Muscle of arm (tissue), 12 donors: ENCODE data around the gene ASTN2. TPM values are rescaled to one million over a fixed set of nuclear protein-coding genes. Genes with fewer than 3 reads are reported as not detected.

Experiments
- DNase-seq: peaks from one replicate; pipeline ENCODE4 v3.0.0-alpha.2; 2013
- polyA plus RNA-seq, 12 donors: library from polyadenylated mRNA; unstranded; fragments of 120-200 nt; gene quantifications; one replicate each; pipeline ENCODE4 v1.2.1, GENCODE V29; 2013; ENCODE audit not compliant: insufficient read length in 12 of 12

Gene ASTN2
- polyA plus RNA-seq, 12 donors: 3.7 to 15.7 (median 5.5) TPM; not detected in 2

DNA sequence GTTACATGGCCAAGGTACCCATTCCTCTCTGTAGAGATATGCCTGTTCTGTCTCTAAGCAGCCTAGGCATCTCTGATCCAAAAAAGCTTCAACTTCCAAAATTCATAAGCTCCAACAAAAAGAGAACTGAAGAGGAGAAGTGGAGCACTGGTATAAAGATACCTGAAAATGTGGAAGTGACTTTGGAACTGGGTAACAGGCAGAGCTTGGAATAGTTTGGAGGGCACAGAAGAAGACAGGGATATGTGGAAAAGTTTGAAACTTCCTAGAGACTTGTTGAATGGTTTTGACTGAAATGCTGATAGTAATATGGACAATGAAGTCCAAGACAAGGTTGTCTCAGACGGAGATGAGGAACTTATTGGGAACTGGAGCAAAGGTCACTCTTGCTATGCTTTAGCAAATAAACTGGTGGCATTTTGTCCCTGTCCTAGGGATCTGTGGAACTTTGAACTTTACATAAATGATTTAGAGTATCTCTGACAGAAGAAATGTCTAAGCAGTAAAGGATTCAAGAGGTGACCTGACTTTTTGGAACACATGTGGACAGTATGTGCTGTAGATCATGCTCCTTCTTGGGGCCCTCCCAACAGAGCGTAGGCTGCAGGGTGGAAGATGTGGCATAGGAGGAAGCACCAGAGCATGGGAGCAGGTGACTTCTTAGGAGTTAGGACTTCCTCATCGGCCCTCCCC lies 889.9 kb downstream of the ASTN2 start:
- DNase-seq: no peak

DNA sequence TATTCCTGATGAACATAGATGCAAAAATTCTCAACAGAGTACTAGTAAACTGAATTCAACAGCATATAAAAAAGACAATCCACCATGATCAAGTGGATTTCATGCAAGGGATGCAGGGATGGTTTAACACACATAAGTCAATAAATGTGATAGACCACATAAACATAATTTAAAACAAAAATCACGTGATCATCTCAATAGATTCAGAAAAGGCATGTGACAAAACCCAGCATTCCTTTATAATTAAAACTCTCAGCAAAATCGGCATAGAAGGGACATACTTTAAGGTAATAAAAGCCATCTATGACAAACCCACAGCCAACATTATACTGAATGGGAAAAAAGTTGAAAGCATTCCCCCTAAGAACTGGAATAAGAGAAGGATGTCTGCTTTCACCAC lies 894.6 kb downstream of the ASTN2 start:
- no peak for DNase-seq

DNA sequence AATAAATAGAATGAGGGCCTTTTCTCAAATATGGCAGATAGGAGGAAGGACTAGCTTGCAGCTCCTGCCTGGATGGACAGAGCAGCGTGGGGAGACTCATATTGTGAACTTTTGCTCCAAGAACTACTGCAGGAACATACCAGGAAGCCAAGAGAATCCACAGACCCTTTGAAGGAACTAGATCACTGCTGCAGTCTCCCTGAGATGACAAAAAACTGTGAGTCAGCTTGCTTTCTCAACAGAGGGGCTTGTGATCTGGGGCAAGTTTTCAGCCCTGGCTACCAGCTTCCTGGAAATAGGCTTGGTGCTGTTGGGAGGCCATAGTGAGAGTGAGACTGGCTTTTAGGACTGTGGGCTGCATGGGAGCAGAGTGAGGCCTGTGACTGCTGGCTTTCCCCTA lies 898.4 kb downstream of the ASTN2 start:
- no peak for DNase-seq

DNA sequence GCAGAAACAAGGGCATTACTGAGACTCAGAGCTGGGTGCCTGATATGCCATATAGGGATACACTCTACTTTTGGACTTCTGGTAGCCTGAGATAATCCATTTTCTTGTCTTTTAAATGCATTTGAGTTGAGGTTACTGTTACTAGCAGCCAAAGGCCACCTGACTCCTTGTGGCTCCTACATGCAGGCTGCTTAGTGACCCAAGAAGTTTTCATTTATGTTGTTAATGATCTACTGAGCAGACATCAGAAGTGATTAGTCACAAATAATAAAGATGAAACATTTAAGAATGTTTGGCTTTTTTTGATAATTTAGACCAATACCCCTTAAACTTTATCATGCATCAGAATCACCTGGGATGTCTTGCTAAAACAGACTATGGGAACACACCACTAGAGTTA lies 899.3 kb downstream of the ASTN2 start:
- no peak for DNase-seq

DNA sequence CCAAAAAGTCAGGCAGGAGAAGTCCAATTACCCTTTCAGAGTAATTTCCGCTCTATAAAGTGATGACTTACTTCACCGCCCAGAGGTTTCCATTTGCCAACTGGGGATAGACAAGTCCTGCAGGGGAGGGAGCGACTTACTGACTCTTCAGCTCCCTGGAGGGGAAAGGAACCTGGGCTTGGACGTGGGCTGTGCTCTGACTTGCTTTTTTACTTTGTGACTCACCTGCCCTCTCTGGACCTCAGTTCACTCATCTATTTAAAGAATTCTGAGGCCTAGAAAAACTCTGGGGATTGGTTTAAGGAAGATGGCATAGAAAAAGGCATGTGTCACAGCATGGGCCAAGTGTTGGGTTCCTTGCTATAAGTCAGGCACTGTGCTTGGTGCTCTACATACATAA lies 908.2 kb downstream of the ASTN2 start:
- DNase-seq: no peak

DNA sequence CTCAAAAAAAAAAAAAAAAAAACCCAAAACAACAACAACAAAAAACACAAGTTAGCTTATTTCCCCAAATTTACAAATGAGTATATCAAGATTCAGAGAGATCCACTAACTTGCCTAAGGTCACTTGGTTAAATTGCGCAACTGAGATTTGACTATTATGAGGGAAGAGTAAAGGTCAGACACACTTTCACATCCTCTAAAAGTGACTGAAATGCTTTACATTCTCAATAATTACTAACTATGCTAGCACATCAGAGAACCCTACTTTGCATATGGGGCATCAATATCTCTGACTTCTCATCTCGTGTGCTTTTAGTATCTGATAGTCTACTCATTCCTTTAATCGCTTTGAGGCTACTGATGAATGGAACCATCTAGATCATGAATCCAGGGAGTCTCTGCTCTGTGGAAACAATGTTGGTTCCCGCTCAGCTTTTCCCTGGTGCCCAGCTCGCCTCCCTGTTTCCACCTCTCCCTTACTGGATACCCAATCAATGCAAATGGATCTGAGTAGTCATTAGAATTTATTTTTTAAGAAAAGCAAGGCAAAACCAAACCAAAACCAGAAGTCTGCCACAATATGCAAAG lies 909.9 kb downstream of the ASTN2 start:
- no peak for DNase-seq

DNA sequence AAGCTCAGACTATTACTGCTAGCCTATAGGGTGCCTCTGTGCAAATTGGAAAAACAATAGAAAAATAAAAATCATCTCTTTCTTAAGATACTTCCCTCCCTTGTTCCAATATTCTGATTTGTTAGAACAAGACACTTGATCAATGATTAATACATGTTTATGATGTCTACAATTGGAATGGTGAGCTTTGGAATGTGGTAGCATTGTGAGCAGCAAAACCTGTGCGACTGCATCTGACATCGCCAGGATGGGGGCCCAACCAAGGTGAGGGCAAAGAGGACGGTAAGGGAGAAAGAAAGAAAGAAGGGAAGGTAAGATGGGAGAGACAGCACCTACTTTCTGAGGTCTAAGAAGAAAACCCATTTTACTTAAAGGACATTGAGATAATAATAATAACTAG lies 910.8 kb downstream of the ASTN2 start:
- no peak for DNase-seq

DNA sequence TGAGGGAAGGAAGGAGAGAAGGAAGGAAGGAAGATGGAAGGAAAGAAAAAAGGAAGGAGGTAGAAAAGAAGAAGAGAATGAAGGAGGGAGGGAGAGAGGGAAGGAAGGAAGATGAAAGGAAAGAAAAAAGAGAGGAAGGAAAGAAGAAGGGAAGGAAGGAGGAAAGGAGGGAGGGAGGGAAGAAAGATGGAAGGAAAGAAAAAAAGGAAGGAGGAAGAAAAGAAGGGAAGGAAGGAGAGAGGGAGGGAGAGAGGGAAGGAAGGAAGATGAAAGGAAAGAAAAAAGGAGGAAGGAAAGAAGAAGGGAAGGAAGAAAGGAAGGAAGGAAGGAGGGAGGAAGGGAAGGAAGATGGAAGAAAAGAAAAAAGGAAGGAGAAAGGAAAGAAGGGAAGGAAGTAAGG lies 912.1 kb downstream of the ASTN2 start:
- DNase-seq: no peak

DNA sequence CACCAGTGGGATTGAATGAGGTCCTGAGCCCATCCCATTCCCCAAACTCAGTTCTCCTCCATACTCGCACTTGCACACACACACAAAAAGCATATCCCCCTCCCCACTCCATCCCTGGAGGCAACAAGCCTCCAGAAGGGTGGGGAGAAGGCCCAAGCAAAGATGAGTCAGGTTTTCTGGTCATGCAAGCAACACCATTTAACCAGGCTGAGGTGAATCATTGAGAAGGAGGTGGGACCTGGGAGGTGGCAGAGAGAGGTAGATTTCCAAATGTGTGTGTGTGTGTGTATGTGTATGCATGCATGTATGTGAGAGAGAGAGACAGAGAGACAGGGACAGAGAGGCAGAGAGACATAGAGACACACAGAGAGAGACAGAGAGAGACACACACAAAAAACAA lies 913.0 kb downstream of the ASTN2 start:
- DNase-seq: no peak

DNA sequence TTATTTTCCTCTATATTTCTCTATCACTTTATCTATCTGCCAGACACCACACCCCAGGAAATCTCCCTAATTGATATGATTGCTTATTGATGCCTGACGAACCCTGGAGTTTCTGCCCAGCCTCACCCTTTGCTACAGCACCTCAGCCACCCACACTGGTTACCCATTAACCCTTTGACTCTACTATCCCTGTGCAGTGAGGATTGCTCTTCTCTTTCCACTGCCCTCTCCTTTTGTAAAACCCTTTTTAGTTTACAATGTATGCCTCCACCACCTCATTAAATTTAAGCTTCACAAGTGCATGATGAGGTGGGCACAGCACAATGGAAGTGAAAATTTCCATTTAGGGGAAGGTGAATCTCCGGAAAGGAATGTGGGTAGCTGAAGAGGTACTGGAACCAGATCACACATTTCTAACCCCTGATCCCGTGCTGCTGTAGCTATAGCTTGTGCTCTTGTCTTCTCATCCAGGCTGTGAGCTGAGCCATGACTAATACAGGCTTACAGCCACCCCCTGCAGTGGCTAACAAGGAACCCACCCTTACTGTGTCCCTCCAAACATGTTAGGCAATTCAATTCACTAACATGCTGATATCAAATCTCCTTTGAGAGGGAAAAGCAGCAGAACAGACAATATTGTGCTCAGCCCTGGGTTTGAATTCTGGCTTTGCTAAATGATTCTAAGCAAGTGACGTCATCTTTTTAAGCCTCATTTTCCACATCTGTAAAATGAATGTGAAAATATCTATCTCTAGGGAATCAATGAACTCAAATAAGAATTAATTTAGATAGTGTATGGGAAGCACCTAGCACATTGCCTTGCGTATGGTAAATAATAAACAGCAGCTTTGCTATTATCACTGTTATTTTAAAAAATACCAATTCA lies 914.6 kb downstream of the ASTN2 start:
- DNase-seq: no peak

DNA sequence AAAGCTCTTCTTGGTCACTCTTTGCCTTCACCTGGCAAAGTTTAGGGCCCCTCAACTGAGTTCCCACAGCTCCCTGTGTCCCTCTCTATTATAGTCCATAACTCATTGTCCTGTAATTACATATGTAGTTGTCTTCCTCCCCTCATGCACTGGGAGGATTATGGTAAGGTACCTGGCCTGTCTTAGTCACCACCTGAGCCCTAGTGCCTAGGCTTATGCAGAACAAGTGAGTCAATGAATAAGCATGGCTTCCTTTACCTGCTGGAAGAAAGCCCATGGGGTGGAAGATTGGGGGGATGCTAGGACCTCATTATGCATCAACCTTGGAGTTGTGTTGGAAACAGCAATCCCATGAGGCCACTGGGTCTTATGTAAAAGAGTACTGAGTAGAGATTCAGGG lies 915.4 kb downstream of the ASTN2 start:
- no peak for DNase-seq

DNA sequence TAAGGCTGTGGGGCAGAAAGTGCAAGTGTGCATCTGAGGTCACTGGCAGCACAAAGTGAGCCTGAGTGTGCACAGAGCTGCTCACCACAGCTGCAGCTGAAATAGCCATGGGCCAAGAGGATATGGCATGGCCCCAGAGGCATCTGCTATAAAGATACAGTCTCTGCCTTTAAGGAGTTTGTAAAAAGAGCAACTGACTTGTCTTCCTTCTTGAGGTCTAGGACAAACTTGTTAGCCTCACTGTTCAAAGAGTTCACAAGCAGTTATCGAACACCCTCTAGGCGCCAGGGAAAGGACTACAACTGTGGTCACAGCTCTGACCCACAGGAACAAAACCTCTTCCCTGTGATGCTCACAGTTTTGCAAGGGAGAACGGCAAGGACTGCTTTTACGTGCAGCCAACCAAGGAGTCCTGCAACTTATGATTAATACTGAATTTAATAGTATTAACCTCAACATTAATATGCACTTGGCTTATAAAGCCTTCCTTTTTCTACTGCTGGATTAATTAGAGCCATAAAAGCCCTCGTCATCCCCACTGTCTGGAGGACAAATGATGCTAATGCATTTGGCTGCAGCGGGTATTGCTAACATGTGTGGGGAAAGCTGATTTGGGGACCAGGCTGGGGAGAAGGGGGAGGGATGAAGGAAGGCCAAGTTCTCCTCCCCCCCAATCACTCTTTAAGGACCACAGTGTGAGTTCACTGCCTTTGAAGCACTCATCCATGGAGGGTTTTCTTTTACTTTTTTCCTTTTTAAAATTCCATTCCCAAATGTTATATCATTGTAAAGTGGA lies 917.6 kb downstream of the ASTN2 start:
- peak; percentile 46 for DNase-seq

DNA sequence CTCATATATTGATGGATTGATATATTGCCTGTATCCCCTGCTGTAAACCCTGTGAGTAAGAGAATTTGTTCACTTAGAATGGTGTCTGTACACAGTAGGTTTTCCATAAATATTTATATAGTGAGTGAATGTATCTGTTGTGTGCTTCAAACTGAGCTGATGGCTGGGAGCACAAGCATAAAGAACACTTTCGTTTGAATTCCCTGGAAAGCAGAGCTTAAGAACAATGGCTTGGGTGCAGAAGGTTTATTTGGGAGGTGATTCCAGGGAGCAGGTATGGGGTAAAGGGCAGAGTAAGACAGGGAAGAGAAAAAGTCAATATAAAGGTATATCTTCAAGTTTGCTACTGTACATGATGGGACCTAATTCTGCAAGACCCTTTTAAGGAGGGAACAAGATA lies 918.7 kb downstream of the ASTN2 start:
- no peak for DNase-seq

DNA sequence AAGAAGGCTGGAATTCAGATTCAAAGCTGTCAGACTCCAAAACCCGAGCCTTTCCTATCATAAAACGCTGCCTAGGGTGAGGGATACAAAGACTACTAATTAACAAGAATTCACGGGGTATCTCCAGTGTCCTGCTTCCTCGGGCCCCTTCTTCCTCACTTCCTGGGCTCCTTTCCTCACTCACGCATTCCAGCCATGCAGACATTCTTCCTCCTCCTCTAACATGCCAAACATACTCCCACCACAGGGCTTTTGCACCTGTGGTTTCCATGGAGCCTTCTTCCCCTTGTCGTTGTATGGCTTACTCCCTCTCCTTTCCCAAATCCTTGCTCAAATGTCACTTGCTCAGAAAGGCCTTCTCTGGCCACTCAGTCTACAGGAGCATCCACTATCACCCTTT lies 919.1 kb downstream of the ASTN2 start:
- no peak for DNase-seq

DNA sequence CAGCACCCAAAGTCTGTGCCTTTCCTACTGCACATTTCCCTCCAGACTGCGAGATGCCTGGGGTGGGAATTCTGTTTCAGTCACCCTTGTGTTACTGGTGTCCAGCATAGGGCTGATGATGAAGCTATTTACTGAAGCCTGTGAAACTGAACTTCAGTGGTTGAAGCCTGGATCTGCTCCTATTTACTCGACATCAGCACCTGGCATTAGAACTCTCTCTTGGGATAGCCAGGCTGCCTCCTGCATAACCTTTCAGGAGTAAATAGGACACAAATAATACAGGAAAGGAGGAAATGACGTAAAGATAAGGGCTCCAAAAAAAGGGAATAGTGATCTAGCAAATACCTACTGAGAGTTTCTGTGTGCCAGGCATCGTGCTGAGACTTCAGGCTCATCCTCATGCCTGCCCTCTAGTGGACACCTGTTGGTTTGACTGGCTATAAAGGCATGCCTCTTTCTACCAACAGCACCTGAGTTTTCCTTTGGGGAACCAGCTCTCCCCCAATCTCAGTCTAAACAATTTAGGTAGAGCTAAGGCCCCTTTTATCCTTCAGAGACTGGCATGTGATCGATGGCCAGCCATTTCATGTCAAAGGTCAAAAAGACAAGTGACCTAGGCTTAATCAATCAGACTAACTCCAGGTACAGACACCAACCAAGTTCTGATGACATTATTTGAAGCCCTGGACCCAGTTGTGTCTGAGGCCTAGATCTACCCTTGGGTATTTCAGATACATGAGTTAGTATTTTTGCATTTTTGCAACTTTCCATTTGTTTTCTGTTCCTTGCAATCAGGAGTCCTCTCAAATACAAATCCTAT lies 919.8 kb downstream of the ASTN2 start:
- no peak for DNase-seq

DNA sequence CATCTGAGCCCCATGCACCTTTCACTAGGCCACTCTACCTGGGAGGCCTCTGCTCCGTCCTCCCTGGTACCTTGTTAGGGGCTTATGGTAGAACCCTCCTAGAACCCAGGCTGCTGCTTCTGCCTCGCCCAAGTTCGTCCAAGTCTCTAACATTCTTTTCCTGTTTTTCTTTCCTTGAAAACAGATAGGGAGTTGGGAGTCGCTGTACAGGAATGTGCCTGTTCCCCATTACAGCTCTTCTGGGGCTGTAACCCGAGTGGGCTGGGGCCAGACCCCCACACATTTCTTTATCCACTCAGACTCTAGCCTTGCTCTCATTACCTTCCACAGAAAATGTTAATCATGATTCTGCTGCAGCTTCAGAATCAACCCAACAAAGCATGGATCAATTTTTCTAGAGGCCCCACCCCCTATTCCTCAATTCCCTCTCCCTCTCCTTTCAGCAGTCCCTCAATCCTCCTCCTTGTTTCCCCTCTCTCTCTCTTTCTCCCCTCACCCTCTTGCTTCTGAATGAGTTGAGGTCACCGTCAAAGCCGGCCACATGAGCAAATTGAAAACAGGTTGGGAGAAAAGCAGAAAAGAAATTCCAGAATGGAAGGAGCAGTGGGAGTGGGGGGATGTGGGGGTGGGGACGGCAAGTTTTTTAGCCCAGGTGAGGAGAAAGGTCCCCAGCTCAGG lies 921.5 kb downstream of the ASTN2 start:
- no peak for DNase-seq

DNA sequence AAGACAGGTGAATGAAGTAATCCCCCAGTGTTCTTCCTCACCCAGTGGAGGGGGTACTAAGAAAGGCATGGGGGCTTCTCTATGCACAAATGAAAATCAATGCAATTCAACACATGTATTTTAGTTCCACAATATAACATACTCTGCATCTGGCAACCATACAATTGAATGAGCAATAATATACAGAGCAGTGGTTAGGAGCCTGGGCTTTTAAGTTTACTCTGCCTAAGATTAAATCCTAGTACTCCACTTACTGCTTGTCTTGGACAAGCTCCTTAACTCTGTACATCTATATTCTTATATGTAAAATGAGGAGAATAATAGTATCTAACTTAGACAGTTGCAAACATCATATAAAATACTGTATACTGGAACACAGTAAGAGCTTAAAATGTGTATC lies 923.2 kb downstream of the ASTN2 start:
- no peak for DNase-seq

DNA sequence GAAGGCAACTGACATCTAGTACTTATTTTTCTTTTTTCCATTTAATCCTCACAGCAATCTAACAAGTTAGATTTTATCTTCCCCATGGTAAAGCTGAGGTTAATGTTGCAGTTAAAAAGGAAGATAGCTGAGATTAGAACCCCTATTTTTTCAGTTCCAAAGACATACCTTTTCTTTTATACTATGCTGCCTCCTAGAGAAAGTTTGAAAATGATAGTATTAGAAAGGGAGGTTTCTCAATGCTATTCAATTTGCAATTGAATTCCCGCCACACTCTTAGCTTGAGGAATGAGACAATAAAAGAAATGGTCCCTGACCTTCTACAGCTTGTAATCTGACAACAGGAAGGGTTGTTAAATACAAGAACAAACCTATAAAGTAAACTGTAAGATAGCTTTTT lies 923.6 kb downstream of the ASTN2 start:
- no peak for DNase-seq

DNA sequence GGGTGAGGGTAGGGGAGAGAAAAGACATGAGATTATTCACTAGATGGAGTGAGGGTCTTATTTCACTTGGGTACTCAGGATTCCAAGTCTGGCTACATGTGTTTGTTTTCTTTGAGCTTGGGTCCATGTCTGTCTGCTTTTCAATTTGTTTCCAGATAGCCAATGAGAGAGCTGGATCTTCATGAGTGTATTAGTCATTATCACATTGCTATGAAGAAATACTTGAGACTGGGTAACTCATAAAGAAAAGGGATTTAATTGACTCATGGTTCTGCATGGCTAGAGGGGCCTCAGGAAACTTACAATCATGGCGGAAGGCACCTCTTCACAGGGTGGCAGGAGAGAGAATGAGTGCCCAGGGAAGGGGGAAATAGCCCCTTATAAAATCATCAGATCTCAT lies 924.5 kb downstream of the ASTN2 start:
- no peak for DNase-seq

DNA sequence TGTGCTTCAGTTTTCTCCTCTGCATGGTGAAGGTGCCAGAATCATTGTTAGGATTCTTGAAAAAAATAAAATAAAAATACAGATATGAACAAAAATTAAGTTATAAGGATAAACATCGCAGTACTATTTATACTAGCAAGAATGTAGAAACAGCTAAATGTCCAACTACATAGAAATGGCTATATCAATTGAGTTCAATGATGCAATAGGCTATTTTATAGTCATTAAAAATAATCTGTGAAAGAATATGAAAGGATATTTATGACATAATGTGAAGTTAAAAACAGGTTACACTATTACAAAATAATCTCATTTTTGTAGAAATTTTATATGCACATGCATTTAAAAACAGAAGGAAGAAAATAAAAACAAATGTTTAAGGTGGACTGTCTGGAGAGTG lies 926.5 kb downstream of the ASTN2 start:
- DNase-seq: no peak
